GM12891 (cell line): ENCODE results near the gene WDR31.
"Not testable (repeated sequence)": the region's sequence is repeated elsewhere in the genome, so short reads cannot be mapped to it uniquely, and the experiment has no call there.

Experiments used
- PAX5 ChIP-seq: IDR thresholded peaks from 2 replicates; pipeline ENCODE4 v1.6.1; 2011; ENCODE audit warnings: low read length, moderate library complexity, mild to moderate bottlenecking; ENCODE audit not compliant: insufficient read depth, severe bottlenecking
- POLR2A ChIP-seq: IDR thresholded peaks from 2 replicates; pipeline ENCODE4 v1.6.1; 2011; ENCODE audit warnings: low read depth, low read length, control low read depth
- POLR2AphosphoS5 ChIP-seq: IDR thresholded peaks from 2 replicates; pipeline ENCODE4 v1.6.1; 2011; ENCODE audit warnings: low read depth, low read length, control low read depth
- POU2F2 ChIP-seq: IDR thresholded peaks from 2 replicates; pipeline ENCODE4 v1.6.1; 2011; ENCODE audit warnings: low read depth, mild to moderate bottlenecking, control low read depth, low read length, moderate library complexity
- SPI1 ChIP-seq: IDR thresholded peaks from 2 replicates; pipeline ENCODE4 v1.6.1; 2011; ENCODE audit warnings: low read depth, low read length, control low read depth
- TAF1 ChIP-seq: IDR thresholded peaks from 2 replicates; pipeline ENCODE4 v1.6.1; 2011; ENCODE audit warnings: low read depth, low read length, control low read depth

DNA sequence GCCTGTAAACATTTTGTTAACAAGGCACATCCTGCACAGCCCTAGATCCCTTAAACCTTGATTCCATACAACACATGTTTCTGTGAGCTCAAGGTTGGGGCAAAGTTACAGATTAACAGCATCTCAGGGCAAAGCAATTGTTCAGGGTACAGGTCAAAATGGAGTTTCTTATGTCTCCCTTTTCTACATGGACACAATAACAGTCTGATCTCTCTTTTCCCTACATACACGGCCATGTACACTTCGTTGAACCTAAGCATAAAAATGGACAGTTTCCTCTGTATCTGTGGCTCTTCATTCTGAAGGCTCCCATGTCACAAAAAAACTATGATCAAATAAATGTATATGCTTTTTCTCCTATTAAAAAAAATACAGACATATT is 39.7 kb upstream of the WDR31 start:
- TF ChIP-seq POLR2AphosphoS5, POLR2A, SPI1, TAF1, POU2F2, PAX5: not testable (repeated sequence)
